GM19351 (cell line): ENCODE measurements around the gene FOXN4.
"Not testable (repeated sequence)": the region's sequence is repeated elsewhere in the genome, so short reads cannot be mapped to it uniquely, and the experiment has no call there.

ENCODE experiments used
- ATAC-seq: cut with Tn5 transposase; IDR thresholded peaks from one replicate; pipeline ENCODE4 v1.9.1; 2021; ENCODE audit warnings: mild to moderate bottlenecking, moderate library complexity; ENCODE audit not compliant: unreplicated experiment

The FOXN4 gene

GRCh38 chr12:109308534-109309380, at the start of gene FOXN4:
Gene FOXN4 (minus strand): TSS chr12:109309284. CDS start chr12:109308321, 963 bp downstream.
- no peak for ATAC-seq

GRCh38 chr12:109358154-109358869, 49.2 kb upstream of the FOXN4 start:
- peak; percentile 99 for ATAC-seq

GRCh38 chr12:109357032-109357431, 47.9 kb upstream of the FOXN4 start:
- no peak for ATAC-seq

GRCh38 chr12:109356577-109356976, 47.5 kb upstream of the FOXN4 start:
- ATAC-seq, result no peak

GRCh38 chr12:109352184-109352583, 43.1 kb upstream of the FOXN4 start:
- no peak for ATAC-seq

GRCh38 chr12:109347589-109347988, 38.5 kb upstream of the FOXN4 start, which contains the start of gene MYO1H:
Gene MYO1H (plus strand): TSS chr12:109347900. CDS start chr12:109347961, 61 bp downstream.
- ATAC-seq, result no peak

- no peak for ATAC-seq
Measured at GRCh38 chr12:109346920-109347319, 37.8 kb upstream of the FOXN4 start.

GRCh38 chr12:109345428-109345827, 36.3 kb upstream of the FOXN4 start:
- no peak for ATAC-seq

GRCh38 chr12:109343677-109344076, 34.6 kb upstream of the FOXN4 start:
- no peak for ATAC-seq

GRCh38 chr12:109336593-109336992, 27.5 kb upstream of the FOXN4 start:
- no peak for ATAC-seq

GRCh38 chr12:109334887-109335286, 25.8 kb upstream of the FOXN4 start:
- no peak for ATAC-seq

- no peak for ATAC-seq
Measured at GRCh38 chr12:109331301-109331952, 22.3 kb upstream of the FOXN4 start.

GRCh38 chr12:109330282-109331230, 21.5 kb upstream of the FOXN4 start:
- no peak for ATAC-seq

GRCh38 chr12:109329686-109330085, 20.6 kb upstream of the FOXN4 start:
- ATAC-seq, result no peak

GRCh38 chr12:109329003-109329402, 19.9 kb upstream of the FOXN4 start:
- no peak for ATAC-seq

GRCh38 chr12:109321294-109321693, 12.2 kb upstream of the FOXN4 start:
- ATAC-seq, result not testable (repeated sequence)

GRCh38 chr12:109310247-109311125, 1.4 kb upstream of the FOXN4 start:
- ATAC-seq, result no peak

GRCh38 chr12:109309381-109310246, 530 bp upstream of the FOXN4 start:
- ATAC-seq, result no peak
